GM18498 (cell line): Measurements from ENCODE around the gene PTPRR.

Source experiments
- ATAC-seq: cut with Tn5 transposase; IDR thresholded peaks from one replicate; pipeline ENCODE4 v1.9.1; 2021; ENCODE audit warnings: mild to moderate bottlenecking, moderate library complexity; ENCODE audit not compliant: unreplicated experiment

Gene PTPRR

DNA sequence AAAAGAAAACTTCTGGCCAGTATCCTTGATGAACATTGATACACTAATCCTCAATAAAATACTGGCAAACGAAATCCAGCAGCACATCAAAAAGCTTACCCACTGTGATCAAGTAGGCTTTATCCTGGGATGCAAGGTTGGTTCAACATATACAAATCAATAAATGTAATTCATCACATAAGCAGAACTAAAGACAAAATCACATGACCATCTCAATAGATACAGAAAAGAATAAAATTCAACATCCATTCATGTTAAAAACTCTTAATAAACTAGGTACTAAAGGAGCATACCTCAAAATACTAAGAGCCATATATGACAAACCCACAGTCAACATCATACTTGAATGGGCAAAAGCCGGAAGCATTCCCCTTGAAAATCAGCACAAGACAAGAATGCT lies 211.5 kb downstream of the PTPRR start:
- no peak for ATAC-seq

GRCh38 chr12:70706611-70707010 lies 213.9 kb downstream of the PTPRR start:
- ATAC-seq = no peak

DNA sequence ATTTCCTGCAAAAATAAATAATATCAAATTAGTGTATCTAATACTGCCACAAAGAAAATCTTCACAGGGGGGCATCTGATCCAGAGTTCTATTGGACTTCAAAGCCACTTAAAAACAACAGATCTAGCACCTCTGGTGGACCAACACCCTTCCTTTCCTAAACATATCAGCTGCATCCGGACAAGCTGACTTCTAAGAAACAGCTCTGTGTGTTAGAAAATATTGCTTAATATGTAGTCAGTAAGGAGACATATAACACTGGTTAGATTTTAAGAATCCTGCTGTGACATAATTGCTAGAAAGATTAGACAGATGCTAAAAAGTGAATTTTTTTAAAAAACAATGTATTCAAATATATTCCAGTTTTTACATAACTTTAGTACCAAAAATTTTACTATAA lies 222.2 kb downstream of the PTPRR start:
- no peak for ATAC-seq

- no peak for ATAC-seq
Observed at GRCh38 chr12:70695361-70696023, 225.0 kb downstream of the PTPRR start.

DNA sequence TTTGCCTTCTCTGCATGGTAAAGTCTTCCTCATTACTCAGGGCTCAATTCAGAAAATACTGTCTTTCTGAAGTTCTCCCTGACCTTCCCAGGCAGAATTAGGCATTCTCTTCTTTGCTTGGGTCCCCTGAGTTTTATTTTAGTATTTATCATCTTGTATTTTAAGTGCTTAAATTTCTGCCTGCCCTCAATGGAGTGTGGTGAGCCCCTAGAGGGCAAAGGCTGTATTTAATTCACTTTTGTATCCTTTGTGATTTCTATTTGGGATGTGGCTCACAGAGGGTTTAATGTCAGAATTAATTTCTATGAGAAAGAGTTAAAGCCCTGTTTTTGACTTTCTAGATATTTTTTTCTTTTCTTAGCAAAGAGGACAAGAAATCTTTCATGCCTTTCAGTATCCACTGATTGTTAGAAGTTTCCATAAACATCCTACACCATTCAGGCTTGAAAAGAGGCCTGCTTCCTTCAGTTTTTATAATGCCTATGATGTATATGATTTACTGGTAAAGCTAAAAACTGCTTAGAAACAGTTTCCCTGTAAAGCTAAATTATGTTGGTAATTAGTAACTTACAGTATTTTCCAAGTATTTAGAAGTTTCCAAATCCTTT lies 227.8 kb downstream of the PTPRR start:
- ATAC-seq = no peak

GRCh38 chr12:70691018-70691672 lies 229.4 kb downstream of the PTPRR start:
- ATAC-seq = no peak

GRCh38 chr12:70686907-70687306 lies 233.6 kb downstream of the PTPRR start:
- ATAC-seq = no peak

DNA sequence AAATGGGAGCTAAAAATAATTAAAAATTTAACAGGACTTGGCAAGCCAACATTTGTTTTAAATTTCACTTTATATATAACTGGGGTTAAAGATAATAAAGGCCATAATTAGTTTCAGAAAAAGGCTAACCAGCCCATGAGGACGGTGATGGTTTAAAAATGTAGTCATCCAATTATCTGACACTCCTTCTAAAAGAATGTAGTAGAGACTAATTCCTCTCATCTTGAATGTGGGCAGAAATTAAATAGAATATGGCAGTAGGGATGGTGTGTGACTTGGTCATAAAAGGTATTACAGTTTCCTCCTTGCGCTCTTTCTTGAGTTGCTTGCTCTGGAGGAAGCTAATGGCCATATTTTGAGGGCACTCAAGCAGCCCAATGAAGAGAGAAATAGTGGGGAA lies 234.2 kb downstream of the PTPRR start:
- no peak for ATAC-seq

DNA sequence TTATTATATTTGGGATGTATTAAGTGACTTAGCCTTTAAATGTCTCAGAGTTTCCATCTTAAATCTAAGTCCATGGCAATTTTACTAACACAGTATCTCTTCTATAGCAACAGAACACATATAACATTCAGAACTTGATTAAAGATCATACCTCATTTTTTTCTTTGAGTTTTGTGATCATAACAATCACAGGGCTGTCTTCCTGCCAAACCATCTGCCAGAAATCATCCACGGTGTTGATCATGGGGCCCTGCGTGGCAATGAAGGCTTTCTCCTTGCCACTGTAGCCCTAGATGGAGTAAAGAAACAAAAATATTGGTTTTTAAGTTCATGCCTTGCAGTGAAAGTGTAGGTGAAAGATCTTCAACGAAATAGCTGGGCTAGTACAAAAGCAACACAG lies 236.6 kb downstream of the PTPRR start:
- ATAC-seq = no peak

GRCh38 chr12:70671698-70672097 lies 248.8 kb downstream of the PTPRR start:
- no peak for ATAC-seq

DNA sequence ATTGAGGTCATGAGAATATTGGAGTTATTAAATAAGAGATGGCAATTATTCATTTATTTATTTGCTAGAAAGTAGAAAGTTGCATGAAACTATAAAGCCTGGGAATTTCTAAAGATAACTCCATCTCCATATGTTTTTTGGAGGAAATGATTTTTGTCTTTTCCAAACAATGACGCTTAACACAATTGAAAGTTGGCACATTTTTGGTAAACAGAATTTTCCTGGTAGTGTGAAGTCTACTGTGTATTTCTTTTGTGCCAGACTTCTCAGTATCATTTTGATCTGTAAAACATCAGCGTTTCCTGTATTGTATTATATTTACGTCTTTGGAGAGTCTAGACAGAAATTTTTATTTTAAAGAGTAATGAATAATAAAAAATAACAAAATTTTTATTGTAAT lies 249.6 kb downstream of the PTPRR start:
- ATAC-seq = no peak

DNA sequence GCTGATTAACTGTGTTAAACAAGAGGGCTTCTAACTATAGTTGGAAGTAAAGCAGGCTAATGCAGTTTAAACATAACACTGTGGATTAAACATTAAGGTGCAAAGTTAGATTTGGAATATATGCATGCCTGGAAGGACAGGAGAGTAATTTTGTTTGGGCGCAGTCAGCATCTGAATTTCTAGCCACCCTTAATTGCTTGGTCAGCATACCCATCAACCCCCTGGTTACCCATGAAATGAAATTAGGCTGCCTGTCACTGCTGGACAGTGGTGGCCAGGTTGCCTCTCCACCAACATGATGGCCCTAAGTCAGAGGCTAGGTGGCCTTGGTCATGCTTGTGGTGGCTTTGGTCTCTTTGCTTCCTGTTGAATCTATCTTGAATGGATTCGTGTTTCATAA lies 253.3 kb downstream of the PTPRR start:
- no peak for ATAC-seq

- ATAC-seq = no peak
Observed at GRCh38 chr12:70666364-70666763, 254.2 kb downstream of the PTPRR start.

DNA sequence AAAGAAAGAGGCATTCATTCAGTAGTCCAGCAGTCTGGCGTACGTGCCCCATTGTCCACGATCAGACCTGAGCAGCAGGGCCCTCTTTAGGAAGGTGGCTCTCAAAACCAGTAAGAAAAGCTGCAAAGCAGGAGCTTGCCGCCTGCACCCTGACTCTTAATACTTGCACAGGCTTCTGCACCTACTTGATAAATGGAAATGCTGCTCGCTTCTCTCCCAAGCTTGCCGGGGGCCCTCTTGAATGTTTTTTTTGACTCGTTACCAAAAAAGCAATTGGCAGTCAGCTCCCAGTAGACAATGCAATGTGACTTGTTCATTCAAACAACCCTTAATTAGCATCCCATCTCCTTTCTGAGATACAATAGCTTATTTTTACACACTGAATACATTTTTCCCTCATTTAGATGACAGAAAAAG lies 256.1 kb downstream of the PTPRR start:
- ATAC-seq = no peak

DNA sequence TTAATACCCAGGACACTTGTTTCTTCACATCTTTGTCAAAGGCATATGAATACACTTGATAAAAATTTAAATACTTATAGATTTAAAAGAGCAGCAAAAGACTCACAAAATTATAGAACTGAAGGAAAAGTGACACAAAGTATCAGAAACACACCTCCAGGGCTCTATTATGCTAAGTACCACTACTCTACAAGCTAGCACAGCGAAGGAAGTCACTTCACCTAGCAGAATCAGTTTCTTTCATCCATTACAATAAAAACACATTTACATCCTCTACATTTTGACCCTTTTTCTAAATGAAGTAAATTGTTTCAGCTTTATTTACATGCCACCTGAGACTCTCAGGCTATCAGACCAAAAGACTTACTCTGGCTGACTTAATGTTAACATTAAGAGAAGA lies 256.7 kb downstream of the PTPRR start:
- ATAC-seq = no peak

GRCh38 chr12:70661466-70662161 lies 258.9 kb downstream of the PTPRR start:
- ATAC-seq = no peak

GRCh38 chr12:70660620-70661219 lies 259.8 kb downstream of the PTPRR start:
- no peak for ATAC-seq

- no peak for ATAC-seq
Observed at GRCh38 chr12:70660002-70660604, 260.4 kb downstream of the PTPRR start.

DNA sequence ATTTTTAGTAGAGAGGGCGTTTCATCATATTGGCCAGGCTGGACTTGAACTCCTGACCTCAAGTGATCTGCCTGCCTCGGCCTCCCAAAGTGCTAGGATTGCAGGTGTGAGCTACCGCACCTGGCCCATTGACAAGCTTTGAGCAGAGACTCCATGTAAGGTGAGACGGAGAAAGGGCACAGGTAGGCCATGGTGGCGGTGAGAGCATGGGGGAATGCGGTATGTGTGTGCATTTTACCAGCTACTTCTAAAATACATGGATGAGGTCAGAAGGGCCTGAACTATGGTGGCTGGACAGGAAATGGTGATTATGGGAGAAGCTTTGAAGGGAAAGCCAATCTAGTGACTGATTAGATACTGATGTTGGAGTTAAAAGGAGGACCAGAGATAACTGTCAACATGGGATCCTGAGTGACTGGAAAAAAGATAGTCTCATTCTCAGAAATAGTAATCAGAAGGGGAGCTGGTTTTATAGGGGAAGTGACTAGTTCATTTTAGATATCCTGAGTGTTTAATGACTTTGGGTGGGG lies 261.4 kb downstream of the PTPRR start:
- ATAC-seq = no peak

DNA sequence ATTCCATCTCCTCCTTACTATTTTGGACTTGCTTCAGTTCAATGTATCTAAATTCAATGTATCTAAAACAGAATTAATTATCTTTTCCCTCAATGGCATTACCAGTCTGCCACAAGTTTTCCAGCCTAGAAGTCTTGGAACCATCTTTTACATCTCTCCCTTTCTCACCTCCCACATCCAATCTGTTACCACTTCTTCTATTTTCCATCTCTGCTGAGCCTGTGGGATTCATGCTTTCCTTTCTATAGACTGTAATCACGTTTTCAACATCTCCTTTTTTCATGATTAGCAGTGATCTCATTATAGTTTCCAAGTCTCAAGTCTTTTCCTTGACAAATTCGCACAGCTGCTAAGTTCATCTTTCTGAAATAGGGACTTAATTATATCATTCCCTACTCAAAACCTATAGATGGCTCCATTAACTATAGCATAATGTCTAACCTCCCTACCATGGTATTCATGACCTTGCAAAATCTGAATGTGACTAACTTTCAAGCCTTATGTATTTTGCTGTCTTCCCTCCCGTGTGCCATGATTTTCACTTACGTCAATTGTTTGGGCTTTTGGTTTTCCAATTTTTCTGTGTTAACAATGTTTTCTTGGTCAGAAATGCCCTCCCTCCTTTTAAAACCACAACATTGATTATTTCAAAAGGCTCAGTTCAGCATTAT lies 262.8 kb downstream of the PTPRR start:
- ATAC-seq = no peak
